ENCODE results near the gene FAM222A. TPM values are rescaled to one million over a fixed set of nuclear protein-coding genes. Genes with fewer than 3 reads are reported as not detected.

FAM222A gene
- total RNA-seq: under 1 TPM; 0.53 to 0.55 TPM

- H3K36me3 Mint-ChIP-seq (ENCODE audit: insufficient read depth in 2 of 2): no peaks in the 10 kb centered on the region
- peak; percentile 93 to 94 for ATAC-seq (replicated peaks in 1 of 2)
- H3K4me1 Mint-ChIP-seq (ENCODE audit: low read depth): no peaks in the 10 kb centered on the region
- peaks cover 34% of the 10 kb centered on the region for H3K27me3 Mint-ChIP-seq (ENCODE audit: low read depth)
- DNase-seq: peak; percentile 96 to 97
- H3K9me3 Mint-ChIP-seq: no peaks in the 10 kb centered on the region
- H3K4me3 Mint-ChIP-seq: peak within 1 kb of the TSS; percentile 76
- H3K27ac Mint-ChIP-seq: no peak within 1 kb of the TSS
Observed at GRCh38 chr12:109713187-109714070, at the start of gene FAM222A. TSS of gene FAM222A (plus strand) at chr12:109713825. CDS start at chr12:109744147, 30,322 bp downstream.

DNA sequence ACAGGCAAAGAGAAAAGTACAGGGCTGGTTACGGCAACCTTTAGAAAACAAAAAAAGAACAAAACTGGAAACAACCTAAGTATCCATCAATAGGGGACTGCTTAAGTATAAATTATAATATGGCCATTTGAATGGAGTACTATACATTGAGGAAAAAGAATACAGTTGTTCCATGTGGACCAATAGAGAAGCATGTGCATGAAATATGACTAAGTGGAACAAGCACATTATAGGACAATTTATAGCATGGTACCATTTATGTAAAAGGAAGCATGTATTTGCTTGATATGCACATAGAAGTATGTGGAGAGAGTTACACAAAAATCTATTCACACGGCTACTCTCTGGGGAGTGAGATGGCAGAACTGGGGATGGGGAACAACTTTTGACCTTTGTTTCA, 49.2 kb upstream of the FAM222A start:
- Mint-ChIP-seq H3K27ac (no peak overlapping the region), H3K36me3 (ENCODE audit: insufficient read depth in 2 of 2) (no peaks in the 10 kb centered on the region), H3K9me3 (no peaks in the 10 kb centered on the region), H3K4me1 (ENCODE audit: low read depth) (no peaks in the 10 kb centered on the region), H3K4me3 (no peak overlapping the region), H3K27me3 (ENCODE audit: low read depth) (peaks cover 10% of the 10 kb centered on the region)
- DNase-seq (no peak), ATAC-seq (replicated peaks in 1 of 2) (no peak)

- no peaks in the 10 kb centered on the region for H3K4me1 Mint-ChIP-seq (ENCODE audit: low read depth)
- ATAC-seq (replicated peaks in 1 of 2) (no peak), DNase-seq (no peak)
- no peaks in the 10 kb centered on the region for H3K36me3 Mint-ChIP-seq (ENCODE audit: insufficient read depth in 2 of 2)
- H3K27ac Mint-ChIP-seq: no peak overlapping the region
- H3K4me3 Mint-ChIP-seq: no peak overlapping the region
- H3K9me3 Mint-ChIP-seq: no peaks in the 10 kb centered on the region
- peaks cover 10% of the 10 kb centered on the region for H3K27me3 Mint-ChIP-seq (ENCODE audit: low read depth)
Observed at GRCh38 chr12:109666068-109666467, 47.6 kb upstream of the FAM222A start.

DNA sequence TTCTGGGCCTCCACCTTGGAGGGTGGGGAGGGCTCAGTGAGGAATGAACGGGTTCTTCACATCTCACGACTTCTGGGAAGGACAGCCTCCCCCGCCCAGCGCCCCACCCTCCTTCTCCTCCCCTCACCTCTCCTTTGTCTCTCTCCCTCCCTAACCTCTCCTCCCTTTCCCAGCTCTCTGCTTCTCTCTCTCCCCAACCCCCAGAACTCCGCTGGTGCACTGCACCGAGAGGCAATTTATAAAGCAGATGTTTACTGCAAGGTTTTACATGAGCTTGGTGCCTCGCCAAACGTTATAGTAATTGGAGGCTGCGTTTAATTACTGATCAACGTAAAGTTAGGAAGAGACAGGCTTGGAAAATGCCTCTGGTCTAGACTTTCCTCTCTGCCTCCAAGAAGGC, 42.9 kb upstream of the FAM222A start:
- Mint-ChIP-seq H3K27ac (no peak overlapping the region), H3K4me1 (ENCODE audit: low read depth) (no peaks in the 10 kb centered on the region), H3K9me3 (no peaks in the 10 kb centered on the region), H3K36me3 (ENCODE audit: insufficient read depth in 2 of 2) (no peaks in the 10 kb centered on the region), H3K27me3 (ENCODE audit: low read depth) (peaks cover 10% of the 10 kb centered on the region), H3K4me3 (no peak overlapping the region)
- ATAC-seq (replicated peaks in 1 of 2) (no peak), DNase-seq (no peak)

- Mint-ChIP-seq H3K27me3 (ENCODE audit: low read depth) (peaks cover 10% of the 10 kb centered on the region), H3K4me3 (no peak overlapping the region), H3K9me3 (no peaks in the 10 kb centered on the region), H3K27ac (no peak overlapping the region), H3K36me3 (ENCODE audit: insufficient read depth in 2 of 2) (no peaks in the 10 kb centered on the region), H3K4me1 (ENCODE audit: low read depth) (no peaks in the 10 kb centered on the region)
- no peak for ATAC-seq (replicated peaks in 1 of 2)
- no peak for DNase-seq
Observed at GRCh38 chr12:109671502-109671901, 42.1 kb upstream of the FAM222A start.

GRCh38 chr12:109673379-109673778, 40.2 kb upstream of the FAM222A start:
- DNase-seq (no peak), ATAC-seq (replicated peaks in 1 of 2) (no peak)
- no peaks in the 10 kb centered on the region for H3K36me3 Mint-ChIP-seq (ENCODE audit: insufficient read depth in 2 of 2)
- no peak overlapping the region for H3K27ac Mint-ChIP-seq
- no peak overlapping the region for H3K4me3 Mint-ChIP-seq
- no peaks in the 10 kb centered on the region for H3K9me3 Mint-ChIP-seq
- H3K4me1 Mint-ChIP-seq (ENCODE audit: low read depth): no peaks in the 10 kb centered on the region
- no peaks in the 10 kb centered on the region for H3K27me3 Mint-ChIP-seq (ENCODE audit: low read depth)

- Mint-ChIP-seq H3K4me3 (no peak overlapping the region), H3K9me3 (no peaks in the 10 kb centered on the region), H3K36me3 (ENCODE audit: insufficient read depth in 2 of 2) (no peaks in the 10 kb centered on the region), H3K27me3 (ENCODE audit: low read depth) (no peaks in the 10 kb centered on the region), H3K27ac (no peak overlapping the region), H3K4me1 (ENCODE audit: low read depth) (no peaks in the 10 kb centered on the region)
- ATAC-seq (replicated peaks in 1 of 2) (no peak), DNase-seq (no peak)
Observed at GRCh38 chr12:109673884-109674283, 39.7 kb upstream of the FAM222A start.

- no peak for DNase-seq
- Mint-ChIP-seq H3K27ac (no peak overlapping the region), H3K9me3 (no peaks in the 10 kb centered on the region), H3K36me3 (ENCODE audit: insufficient read depth in 2 of 2) (no peaks in the 10 kb centered on the region), H3K4me3 (no peak overlapping the region), H3K4me1 (ENCODE audit: low read depth) (no peaks in the 10 kb centered on the region), H3K27me3 (ENCODE audit: low read depth) (no peaks in the 10 kb centered on the region)
- ATAC-seq (replicated peaks in 1 of 2): no peak
Observed at GRCh38 chr12:109675411-109675810, 38.2 kb upstream of the FAM222A start.

DNA sequence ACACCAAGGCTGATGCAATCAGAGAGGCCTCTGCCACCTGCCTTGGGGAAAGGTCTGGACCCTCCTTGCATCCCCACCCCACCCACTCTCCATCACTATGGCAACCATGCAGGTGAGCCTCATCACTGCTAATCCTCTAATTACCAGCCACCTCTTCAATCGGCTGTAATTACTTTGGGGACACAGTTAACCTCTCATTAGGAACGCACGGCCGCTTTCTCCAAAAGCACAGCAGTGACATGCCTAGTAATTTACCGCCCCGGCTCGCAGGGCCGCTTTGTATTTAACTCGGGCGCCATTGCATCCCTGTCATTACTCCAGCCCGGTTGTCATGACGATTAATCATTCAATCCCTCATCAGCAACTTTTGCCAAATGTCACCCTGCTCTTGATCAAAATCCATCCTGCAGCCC, 36.3 kb upstream of the FAM222A start:
- Mint-ChIP-seq H3K4me1 (ENCODE audit: low read depth) (no peaks in the 10 kb centered on the region), H3K27me3 (ENCODE audit: low read depth) (no peaks in the 10 kb centered on the region), H3K36me3 (ENCODE audit: insufficient read depth in 2 of 2) (no peaks in the 10 kb centered on the region), H3K9me3 (no peaks in the 10 kb centered on the region), H3K27ac (no peak overlapping the region), H3K4me3 (no peak overlapping the region)
- ATAC-seq (replicated peaks in 1 of 2): no peak
- no peak for DNase-seq

GRCh38 chr12:109678719-109679118, 34.9 kb upstream of the FAM222A start:
- Mint-ChIP-seq H3K4me1 (ENCODE audit: low read depth) (no peaks in the 10 kb centered on the region), H3K4me3 (no peak overlapping the region), H3K9me3 (no peaks in the 10 kb centered on the region), H3K36me3 (ENCODE audit: insufficient read depth in 2 of 2) (no peaks in the 10 kb centered on the region), H3K27me3 (ENCODE audit: low read depth) (no peaks in the 10 kb centered on the region), H3K27ac (no peak overlapping the region)
- ATAC-seq (replicated peaks in 1 of 2) (no peak), DNase-seq (no peak)

DNA sequence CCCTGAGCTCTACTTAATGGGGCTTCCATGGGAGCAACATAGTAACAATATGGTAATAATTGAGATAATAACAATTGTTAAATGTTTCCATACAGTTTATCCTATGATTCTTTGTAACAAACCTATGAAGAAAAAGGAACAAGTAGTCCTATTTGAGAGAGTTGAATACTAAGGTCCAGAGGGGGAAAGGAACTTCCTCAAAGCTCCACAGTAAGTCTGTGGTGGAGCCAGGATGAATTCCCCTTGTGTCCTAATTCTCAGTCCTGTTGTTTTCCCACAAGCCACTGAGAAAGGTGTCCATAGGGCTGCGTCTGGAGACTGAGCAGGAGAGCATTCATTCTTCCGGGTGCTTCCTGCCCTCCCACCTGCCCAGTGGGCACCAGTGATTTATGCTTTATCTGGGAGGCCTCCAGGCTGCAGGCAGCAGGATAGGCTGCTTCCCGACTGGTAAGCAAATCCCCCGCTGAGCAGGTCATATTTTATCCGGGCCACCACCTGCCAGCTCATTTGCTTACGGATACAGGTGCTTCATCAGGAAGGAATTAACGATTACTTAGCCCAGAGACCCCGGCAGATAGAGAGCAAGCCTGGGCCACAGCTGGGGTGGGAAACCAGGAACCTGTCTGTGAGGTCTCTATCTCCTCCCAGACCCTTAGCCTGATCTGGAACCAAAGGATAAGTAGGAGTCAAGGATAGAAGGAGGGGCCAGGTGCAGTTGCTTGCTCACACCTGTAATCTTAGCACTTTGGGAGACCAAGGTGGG, 33.9 kb upstream of the FAM222A start:
- H3K36me3 Mint-ChIP-seq (ENCODE audit: insufficient read depth in 2 of 2): no peaks in the 10 kb centered on the region
- H3K4me1 Mint-ChIP-seq (ENCODE audit: low read depth): no peaks in the 10 kb centered on the region
- H3K4me3 Mint-ChIP-seq: no peak overlapping the region
- no peak for DNase-seq
- no peak overlapping the region for H3K27ac Mint-ChIP-seq
- no peak for ATAC-seq (replicated peaks in 1 of 2)
- H3K27me3 Mint-ChIP-seq (ENCODE audit: low read depth): no peaks in the 10 kb centered on the region
- no peaks in the 10 kb centered on the region for H3K9me3 Mint-ChIP-seq

DNA sequence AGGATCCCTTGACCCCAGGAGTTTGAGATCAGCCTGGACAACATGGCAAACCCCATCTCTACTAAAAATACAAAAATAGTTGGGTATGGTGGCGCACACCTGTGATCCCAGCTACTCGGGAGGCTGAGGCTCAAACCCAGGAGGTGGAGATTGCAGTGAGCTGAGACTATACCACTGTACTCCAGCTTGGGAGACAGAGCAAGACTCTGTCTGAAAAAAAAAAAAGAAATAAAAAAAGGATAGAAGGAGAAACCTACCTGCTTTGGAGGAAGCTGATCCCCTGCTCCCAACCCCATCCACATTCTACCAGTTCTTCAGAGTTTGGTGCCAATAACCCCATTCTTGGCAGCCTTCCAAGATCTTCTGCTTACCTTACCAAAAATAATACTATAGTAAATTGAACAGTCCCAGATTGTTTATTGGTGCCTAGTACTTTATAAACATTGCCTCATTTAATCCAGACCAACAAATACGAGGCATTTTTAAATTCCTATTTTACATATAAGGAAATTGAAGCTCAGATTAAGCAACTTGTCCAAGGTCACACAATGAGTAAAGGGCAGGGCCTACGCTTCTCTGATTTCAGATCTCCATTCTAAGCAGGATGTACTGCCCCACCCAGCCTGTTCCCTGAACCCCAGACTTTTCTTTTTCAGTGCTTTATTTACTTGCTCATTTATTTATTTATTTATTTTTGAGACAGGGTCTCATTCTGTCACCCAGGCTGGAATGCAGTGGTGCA, 33.2 kb upstream of the FAM222A start:
- H3K9me3 Mint-ChIP-seq: no peaks in the 10 kb centered on the region
- no peak for DNase-seq
- no peaks in the 10 kb centered on the region for H3K4me1 Mint-ChIP-seq (ENCODE audit: low read depth)
- no peak for ATAC-seq (replicated peaks in 1 of 2)
- H3K36me3 Mint-ChIP-seq (ENCODE audit: insufficient read depth in 2 of 2): no peaks in the 10 kb centered on the region
- no peak overlapping the region for H3K27ac Mint-ChIP-seq
- H3K27me3 Mint-ChIP-seq (ENCODE audit: low read depth): no peaks in the 10 kb centered on the region
- H3K4me3 Mint-ChIP-seq: no peak overlapping the region
